Activated naive CD4-positive, alpha-beta T cell treated with anti-CD3 and anti-CD28 coated beads, Interleukin-2, amount 10 ng/mL, durations not matched to agents 7 days and 5 days (primary cell): Measurements from ENCODE around the gene RABL2B.
"Not testable (repeated sequence)": the region's sequence is repeated elsewhere in the genome, so short reads cannot be mapped to it uniquely, and the experiment has no call there.

Experiments
- CTCF ChIA-PET: fragments of 350-600 bp; sonication (Branson Sonifier 250); formaldehyde crosslinking; loops from one replicate; lab custom pipeline; 2021; ENCODE audit warnings: antibody characterized with exemption; lab: Charles Lee
- DNase-seq: peaks from one replicate; pipeline ENCODE4 v3.0.0-alpha.2; 2020
- H3K27ac Mint-ChIP-seq: one replicate; pipeline ENCODE4 v1.8.0; 2021; ENCODE audit warnings: mild to moderate bottlenecking, moderate library complexity, mixed read lengths
- H3K27me3 Mint-ChIP-seq: one replicate; pipeline ENCODE4 v1.8.0; 2021; ENCODE audit warnings: mild to moderate bottlenecking, mixed read lengths
- H3K36me3 Mint-ChIP-seq: one replicate; pipeline ENCODE4 v1.8.0; 2021; ENCODE audit warnings: mixed read lengths
- H3K4me1 Mint-ChIP-seq: one replicate; pipeline ENCODE4 v1.8.0; 2021; ENCODE audit warnings: mixed read lengths
- H3K4me3 Mint-ChIP-seq: one replicate; pipeline ENCODE4 v1.8.0; 2021; ENCODE audit warnings: mild to moderate bottlenecking, moderate library complexity, mixed read lengths
- H3K9me3 Mint-ChIP-seq: one replicate; pipeline ENCODE4 v1.8.0; 2021; ENCODE audit warnings: mixed read lengths

Gene RABL2B

DNA sequence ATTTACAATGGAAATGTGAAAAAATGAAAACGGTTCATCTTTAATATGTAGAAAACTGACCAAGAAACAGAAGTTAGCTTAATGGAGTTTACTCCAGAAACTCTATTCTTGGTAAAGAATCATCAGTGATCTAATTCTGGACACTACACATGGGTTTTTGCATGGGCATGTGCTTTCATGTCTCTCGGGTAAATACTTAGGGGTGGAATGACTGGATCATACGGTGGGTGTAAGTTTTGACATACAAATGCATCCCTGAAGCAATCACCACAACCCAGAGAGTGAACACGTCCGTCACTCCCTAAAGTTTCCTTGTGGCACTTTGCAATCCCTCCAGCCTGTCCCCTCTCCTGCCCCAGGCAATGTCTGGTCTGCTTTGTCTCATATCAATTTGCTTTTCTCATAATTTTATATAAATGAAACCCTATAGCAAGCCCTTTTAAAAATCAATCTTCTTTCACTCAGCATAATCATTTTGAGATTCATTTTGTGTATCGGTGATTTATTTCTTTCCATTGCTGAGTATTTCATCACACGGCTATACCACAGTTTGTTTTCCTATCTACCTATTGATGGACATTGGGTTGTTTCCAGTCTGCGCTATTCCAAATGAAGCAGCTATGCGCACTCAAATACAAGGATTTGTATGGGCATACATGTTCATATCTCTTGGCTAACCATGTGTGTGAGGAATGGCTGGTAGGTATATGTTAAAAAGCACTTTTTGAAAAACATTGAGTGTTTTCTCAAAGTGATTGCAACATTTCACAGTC lies 33.9 kb downstream of the RABL2B start:
- H3K4me1 Mint-ChIP-seq, H3K27me3 Mint-ChIP-seq, H3K36me3 Mint-ChIP-seq, DNase-seq, H3K4me3 Mint-ChIP-seq, H3K27ac Mint-ChIP-seq, H3K9me3 Mint-ChIP-seq, CTCF ChIA-PET: not testable (repeated sequence)

- DNase-seq, H3K9me3 Mint-ChIP-seq, H3K36me3 Mint-ChIP-seq, CTCF ChIA-PET, H3K27ac Mint-ChIP-seq, H3K4me1 Mint-ChIP-seq, H3K27me3 Mint-ChIP-seq, H3K4me3 Mint-ChIP-seq: not testable (repeated sequence)
Observed at GRCh38 chr22:50748630-50749029, 34.8 kb downstream of the RABL2B start.

DNA sequence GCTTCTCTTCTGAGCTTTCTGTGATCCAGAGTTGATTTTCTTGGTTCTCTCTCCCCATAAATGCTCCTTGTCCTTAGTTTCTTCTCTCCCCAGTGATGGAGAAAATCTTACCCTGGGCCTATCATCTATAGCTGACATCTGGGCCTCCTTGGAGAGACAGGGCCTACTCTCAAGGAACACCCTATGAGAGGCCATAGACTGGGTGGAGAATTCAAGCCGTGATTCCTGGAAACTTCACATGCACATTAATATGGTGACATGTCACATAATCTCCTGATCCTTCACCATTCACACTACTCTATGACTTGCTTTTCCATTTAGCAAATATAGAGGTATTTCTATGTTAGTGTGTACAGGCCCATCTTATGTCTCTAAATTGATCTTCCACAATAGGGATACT lies 35.9 kb downstream of the RABL2B start:
- H3K27me3 Mint-ChIP-seq, H3K4me1 Mint-ChIP-seq, H3K9me3 Mint-ChIP-seq, H3K36me3 Mint-ChIP-seq, DNase-seq, H3K4me3 Mint-ChIP-seq, CTCF ChIA-PET, H3K27ac Mint-ChIP-seq: not testable (repeated sequence)

DNA sequence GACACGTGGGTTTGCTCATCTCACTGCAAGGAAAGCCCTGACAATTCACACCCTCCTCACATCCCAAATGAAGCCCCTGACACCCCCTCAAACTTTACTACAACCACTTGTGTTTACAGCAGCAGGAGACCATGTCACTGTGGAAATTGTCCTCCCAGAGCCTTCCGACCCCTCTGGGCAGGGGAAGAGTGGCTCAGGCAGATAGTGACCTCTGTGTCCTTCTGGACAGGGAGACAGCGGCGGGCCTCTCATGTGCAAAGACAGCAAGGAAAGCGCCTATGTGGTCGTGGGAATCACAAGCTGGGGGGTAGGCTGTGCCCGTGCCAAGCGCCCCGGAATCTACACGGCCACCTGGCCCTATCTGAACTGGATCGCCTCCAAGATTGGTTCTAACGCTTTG lies 39.0 kb downstream of the RABL2B start:
- H3K27ac Mint-ChIP-seq, CTCF ChIA-PET, DNase-seq, H3K27me3 Mint-ChIP-seq, H3K4me1 Mint-ChIP-seq, H3K9me3 Mint-ChIP-seq, H3K36me3 Mint-ChIP-seq, H3K4me3 Mint-ChIP-seq: not testable (repeated sequence)

DNA sequence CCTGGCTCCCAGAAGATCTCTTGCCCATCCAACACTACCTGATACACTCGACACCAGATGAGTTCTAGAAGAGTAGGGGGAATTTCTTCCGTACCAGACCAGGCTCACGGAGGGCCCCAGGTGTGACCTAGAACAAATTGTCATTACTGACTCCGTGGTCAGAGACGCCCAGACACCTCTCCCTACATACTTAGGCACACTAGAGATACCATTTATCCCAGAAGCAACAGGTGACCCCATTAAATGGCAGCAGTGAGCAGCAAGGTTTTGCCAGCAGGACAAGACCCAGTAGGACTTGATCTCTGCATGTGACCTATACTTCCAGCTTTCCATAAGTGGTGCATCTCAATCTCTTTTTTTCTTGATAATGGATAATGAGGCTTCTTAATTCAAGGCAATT lies 42.7 kb downstream of the RABL2B start:
- CTCF ChIA-PET, H3K36me3 Mint-ChIP-seq, H3K4me3 Mint-ChIP-seq, H3K4me1 Mint-ChIP-seq, H3K27ac Mint-ChIP-seq, DNase-seq, H3K9me3 Mint-ChIP-seq: not testable (repeated sequence)
- peaks cover 12% of the 10 kb centered on the region for H3K27me3 Mint-ChIP-seq

DNA sequence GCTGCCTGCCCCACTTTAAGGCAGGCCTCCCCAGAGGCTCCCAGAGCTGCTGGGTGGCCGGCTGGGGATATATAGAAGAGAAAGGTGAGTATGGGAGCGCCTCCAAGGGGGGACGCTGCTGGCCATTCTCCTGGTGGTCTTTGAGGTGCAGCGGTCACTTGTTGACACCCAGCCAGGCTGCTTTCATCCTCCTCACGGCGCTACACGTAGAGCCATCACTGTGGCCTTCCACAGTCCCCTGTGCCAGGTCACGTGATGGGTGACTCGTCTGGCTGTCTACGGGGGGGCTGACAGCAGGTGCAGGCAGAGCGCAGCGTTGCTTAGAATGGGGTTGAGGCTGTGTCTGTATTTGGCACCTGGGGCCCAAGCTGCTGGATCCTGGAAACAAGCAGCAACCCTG lies 43.5 kb downstream of the RABL2B start:
- Mint-ChIP-seq H3K4me3 (no peak overlapping the region), H3K4me1 (no peaks in the 10 kb centered on the region), H3K27me3 (peaks cover 17% of the 10 kb centered on the region), H3K36me3 (no peaks in the 10 kb centered on the region), H3K27ac (no peak overlapping the region), H3K9me3 (no peaks in the 10 kb centered on the region)
- CTCF ChIA-PET: no interaction called here
- DNase-seq: peak; percentile 8

GRCh38 chr22:50739279-50739691 lies 44.2 kb downstream of the RABL2B start:
- Mint-ChIP-seq H3K36me3 (no peaks in the 10 kb centered on the region), H3K27ac (no peak overlapping the region), H3K9me3 (no peaks in the 10 kb centered on the region), H3K4me3 (no peak overlapping the region), H3K27me3 (peaks cover 17% of the 10 kb centered on the region), H3K4me1 (no peaks in the 10 kb centered on the region)
- DNase-seq: peak; percentile 10
- CTCF ChIA-PET: no interaction called here

DNA sequence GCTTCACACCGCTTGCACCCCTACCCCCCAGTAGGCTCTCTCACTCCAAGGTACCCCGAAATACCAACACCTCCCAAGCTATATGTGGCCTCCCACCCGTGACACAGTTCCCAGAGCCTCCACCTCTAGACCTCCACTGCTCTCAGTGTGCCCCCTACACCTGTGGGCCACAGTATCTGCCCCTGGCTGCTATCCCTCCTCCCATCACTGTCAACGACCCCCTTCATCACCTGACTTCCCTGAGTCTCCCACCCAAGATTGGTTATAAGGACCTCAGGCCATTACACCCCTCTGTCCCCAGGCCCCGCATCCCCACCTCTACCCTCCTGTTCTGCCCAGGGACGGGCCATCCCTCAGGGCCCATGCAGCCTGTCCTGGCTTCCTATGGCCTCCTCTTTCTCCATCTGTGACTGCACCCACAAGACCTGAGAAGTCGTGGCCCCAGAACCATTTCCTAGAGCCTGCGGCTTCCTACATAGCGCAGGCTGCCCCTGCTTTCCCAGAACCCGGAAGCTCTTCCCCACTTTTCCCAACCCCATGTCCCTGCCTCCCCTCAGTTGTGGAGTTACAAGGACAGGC lies 44.7 kb downstream of the RABL2B start:
- Mint-ChIP-seq H3K36me3 (no peaks in the 10 kb centered on the region), H3K9me3 (no peaks in the 10 kb centered on the region), H3K4me3 (no peak overlapping the region), H3K4me1 (no peaks in the 10 kb centered on the region), H3K27ac (no peak overlapping the region), H3K27me3 (peaks cover 17% of the 10 kb centered on the region)
- peak; percentile 13 for DNase-seq
- CTCF ChIA-PET: no interaction called here

DNA sequence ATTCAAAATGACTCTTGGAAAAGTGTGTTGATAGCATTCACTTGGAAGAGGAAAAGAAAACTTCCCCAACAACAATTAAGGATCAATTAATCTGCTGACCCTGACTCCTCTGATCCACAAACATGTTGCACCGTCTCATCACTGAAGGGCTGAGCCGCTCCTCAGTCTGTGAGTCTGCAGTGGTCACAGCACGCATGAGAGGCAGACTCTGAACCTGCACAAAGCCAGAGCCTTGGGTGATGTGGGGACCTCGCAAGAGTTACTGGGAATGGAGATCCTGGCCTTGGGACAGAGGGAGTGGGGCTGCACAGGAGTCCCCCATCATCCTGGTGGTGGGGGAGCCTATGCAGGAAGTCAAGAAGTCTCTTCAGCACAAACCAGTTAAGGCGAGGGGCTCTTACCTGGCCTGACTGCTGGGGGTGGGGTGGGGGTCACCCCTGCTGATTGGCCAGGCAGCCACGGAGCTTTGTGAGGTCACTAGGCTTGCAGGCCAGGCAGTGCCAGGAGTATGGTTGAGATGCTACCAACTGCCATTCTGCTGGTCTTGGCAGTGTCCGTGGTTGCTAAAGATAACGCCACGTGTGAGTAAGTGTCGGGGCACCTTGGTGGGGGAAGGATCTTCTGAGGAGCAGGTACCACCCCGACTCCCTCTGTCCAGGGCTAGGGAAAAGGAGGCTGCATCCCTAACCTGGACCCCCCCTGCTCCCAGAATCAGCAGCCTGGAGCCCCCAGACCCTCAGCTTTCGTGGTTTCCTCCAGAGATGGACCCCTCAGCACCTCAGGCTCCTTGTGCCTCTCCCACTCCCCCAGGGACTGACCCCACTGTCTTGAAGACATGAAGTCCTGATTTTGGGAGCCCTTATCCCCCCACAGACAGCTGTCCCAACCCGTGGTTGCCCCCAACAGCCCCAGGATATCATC lies 45.4 kb downstream of the RABL2B start, which contains the start of gene ACR:
TSS of gene ACR (plus strand) at position 477 of the 921 bp plus-strand sequence. CDS start at position 509, 32 bp downstream.
- Mint-ChIP-seq H3K27ac (peak within 1 kb of the TSS; percentile 71), H3K36me3 (no peaks in the 10 kb centered on the region), H3K27me3 (peaks cover 17% of the 10 kb centered on the region), H3K4me3 (no peak within 1 kb of the TSS), H3K9me3 (no peaks in the 10 kb centered on the region), H3K4me1 (no peaks in the 10 kb centered on the region)
- peak; percentile 9 for DNase-seq
- CTCF ChIA-PET: no interaction called here

DNA sequence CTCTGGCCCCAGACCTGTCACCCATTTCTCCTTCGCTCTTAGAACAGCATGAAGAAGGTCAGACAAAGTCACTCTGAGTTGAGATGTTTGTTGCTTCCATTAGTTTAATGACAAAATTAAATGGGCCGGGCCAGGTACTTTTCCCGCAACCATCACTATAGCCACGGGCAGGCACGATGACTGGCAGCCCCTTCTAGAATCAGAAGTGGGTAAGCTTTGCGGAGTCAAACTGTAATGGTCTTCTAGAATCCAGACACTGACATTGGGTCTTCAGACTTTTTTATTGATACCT lies 47.8 kb downstream of the RABL2B start:
- Mint-ChIP-seq H3K27me3 (peaks cover 17% of the 10 kb centered on the region), H3K9me3 (no peaks in the 10 kb centered on the region), H3K27ac (no peak overlapping the region), H3K4me1 (peaks cover 5% of the 10 kb centered on the region), H3K4me3 (no peak overlapping the region), H3K36me3 (no peaks in the 10 kb centered on the region)
- no peak for DNase-seq
- CTCF ChIA-PET: interaction anchor here (0.5 kb wide), 1 partner anchor 48 kb away, joined by 3 read pairs; no protein-coding TSS in a partner anchor

- no peak overlapping the region for H3K4me3 Mint-ChIP-seq
- H3K27ac Mint-ChIP-seq: no peak overlapping the region
- DNase-seq: peak; percentile 7
- H3K27me3 Mint-ChIP-seq: peaks cover 17% of the 10 kb centered on the region
- H3K36me3 Mint-ChIP-seq: no peaks in the 10 kb centered on the region
- H3K9me3 Mint-ChIP-seq: no peaks in the 10 kb centered on the region
- CTCF ChIA-PET: interaction anchor here (0.5 kb wide), 1 partner anchor 48 kb away, joined by 3 read pairs; no protein-coding TSS in a partner anchor
- peaks cover 5% of the 10 kb centered on the region for H3K4me1 Mint-ChIP-seq
Observed at GRCh38 chr22:50734986-50735738, 48.3 kb downstream of the RABL2B start.

GRCh38 chr22:50734343-50734771 lies 49.1 kb downstream of the RABL2B start:
- Mint-ChIP-seq H3K36me3 (no peaks in the 10 kb centered on the region), H3K4me1 (peaks cover 5% of the 10 kb centered on the region), H3K4me3 (no peak overlapping the region), H3K27ac (no peak overlapping the region), H3K9me3 (no peaks in the 10 kb centered on the region), H3K27me3 (peaks cover 15% of the 10 kb centered on the region)
- no peak for DNase-seq
- CTCF ChIA-PET: no interaction called here

DNA sequence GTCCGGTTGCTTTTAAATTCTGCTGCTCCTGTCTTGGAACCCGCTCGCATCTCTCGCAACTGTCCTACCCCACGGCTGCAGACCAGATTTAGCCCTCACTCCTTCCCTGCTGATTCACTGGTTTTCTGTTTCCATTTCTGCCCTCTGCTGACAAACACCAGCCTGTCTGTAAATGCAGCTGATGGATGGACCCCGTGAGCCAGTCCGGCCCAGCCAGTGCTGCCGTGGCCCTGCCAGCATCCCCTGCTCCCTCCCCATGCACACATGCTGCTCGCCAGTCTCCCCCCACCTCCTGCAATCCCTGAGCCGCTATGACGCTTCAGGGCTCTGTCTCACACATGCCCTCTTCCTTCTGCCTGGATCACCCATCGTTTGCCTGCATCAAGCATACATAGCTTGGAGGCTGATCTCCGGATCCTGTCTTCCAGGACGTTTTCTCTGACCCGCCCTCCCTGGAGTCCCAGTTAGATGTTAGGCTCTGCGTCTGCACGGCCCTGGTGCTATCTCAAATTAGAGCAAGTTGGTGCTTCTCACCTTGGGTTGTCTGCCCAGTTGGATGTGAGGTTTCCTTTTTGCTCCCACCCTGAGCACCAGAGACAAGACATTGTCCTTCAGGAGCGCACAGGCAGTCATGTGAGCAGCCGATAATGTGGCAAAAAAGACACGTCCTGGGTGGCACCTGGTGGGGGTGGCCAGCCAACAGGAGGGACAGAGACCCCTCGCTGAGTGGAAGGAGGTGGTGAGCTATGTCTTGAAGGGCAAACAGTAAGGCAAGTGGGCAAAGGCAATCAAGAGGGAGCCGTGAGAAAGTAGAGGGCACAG lies 49.7 kb downstream of the RABL2B start:
- H3K36me3 Mint-ChIP-seq: no peaks in the 10 kb centered on the region
- CTCF ChIA-PET: no interaction called here
- H3K4me1 Mint-ChIP-seq: peaks cover 5% of the 10 kb centered on the region
- DNase-seq: no peak
- H3K27me3 Mint-ChIP-seq: peaks cover 9% of the 10 kb centered on the region
- H3K27ac Mint-ChIP-seq: no peak overlapping the region
- H3K4me3 Mint-ChIP-seq: no peak overlapping the region
- H3K9me3 Mint-ChIP-seq: no peaks in the 10 kb centered on the region
